Activated CD4-positive, alpha-beta T cell treated with anti-CD3 and anti-CD28 coated beads, Interleukin-2, amount 10 ng/mL, durations not matched to agents 7 days and 5 days (primary cell): ENCODE measurements around the gene FARP2. TPM values are rescaled to one million over a fixed set of nuclear protein-coding genes. Genes with fewer than 3 reads are reported as not detected.
A peak's percentile ranks its signal among the peaks of the same experiment; 100 is the strongest.
"Not testable (repeated sequence)": the region's sequence is repeated elsewhere in the genome, so short reads cannot be mapped to it uniquely, and the experiment has no call there.

Source experiments
- CTCF ChIA-PET: fragments of 350-600 bp; sonication (Branson Sonifier 250); formaldehyde crosslinking; loops from one replicate; lab custom pipeline; 2021; ENCODE audit warnings: antibody characterized with exemption; lab: Charles Lee
- POLR2A ChIA-PET: fragments of 350-600 bp; sonication (Branson Sonifier 250); formaldehyde crosslinking; loops from one replicate; lab custom pipeline; 2021; ENCODE audit warnings: antibody characterized with exemption; lab: Charles Lee
- DNase-seq: peaks from one replicate; pipeline ENCODE4 v3.0.0-alpha.2; 2020
- H3K27ac Mint-ChIP-seq: one replicate; pipeline ENCODE4 v1.8.0; 2021; ENCODE audit warnings: mild to moderate bottlenecking, moderate library complexity, mixed read lengths
- H3K27me3 Mint-ChIP-seq: one replicate; pipeline ENCODE4 v1.8.0; 2021; ENCODE audit warnings: mixed read lengths
- H3K36me3 Mint-ChIP-seq: one replicate; pipeline ENCODE4 v1.8.0; 2021; ENCODE audit warnings: low read depth, mixed read lengths
- H3K4me1 Mint-ChIP-seq: one replicate; pipeline ENCODE4 v1.8.0; 2021; ENCODE audit warnings: mixed read lengths
- H3K4me3 Mint-ChIP-seq: one replicate; pipeline ENCODE4 v1.8.0; 2021; ENCODE audit warnings: mild to moderate bottlenecking, moderate library complexity, mixed read lengths
- H3K9me3 Mint-ChIP-seq: one replicate; pipeline ENCODE4 v1.8.0; 2021; ENCODE audit warnings: mixed read lengths
- total RNA-seq, 2 experiments: library from RNA; stranded (reverse); gene quantifications; one replicate each; pipeline ENCODE4 v1.2.3, GENCODE V29; 2021

The FARP2 gene
- total RNA-seq, 2 experiments from 2014 or later, result 18.2 to 18.4 TPM

DNA sequence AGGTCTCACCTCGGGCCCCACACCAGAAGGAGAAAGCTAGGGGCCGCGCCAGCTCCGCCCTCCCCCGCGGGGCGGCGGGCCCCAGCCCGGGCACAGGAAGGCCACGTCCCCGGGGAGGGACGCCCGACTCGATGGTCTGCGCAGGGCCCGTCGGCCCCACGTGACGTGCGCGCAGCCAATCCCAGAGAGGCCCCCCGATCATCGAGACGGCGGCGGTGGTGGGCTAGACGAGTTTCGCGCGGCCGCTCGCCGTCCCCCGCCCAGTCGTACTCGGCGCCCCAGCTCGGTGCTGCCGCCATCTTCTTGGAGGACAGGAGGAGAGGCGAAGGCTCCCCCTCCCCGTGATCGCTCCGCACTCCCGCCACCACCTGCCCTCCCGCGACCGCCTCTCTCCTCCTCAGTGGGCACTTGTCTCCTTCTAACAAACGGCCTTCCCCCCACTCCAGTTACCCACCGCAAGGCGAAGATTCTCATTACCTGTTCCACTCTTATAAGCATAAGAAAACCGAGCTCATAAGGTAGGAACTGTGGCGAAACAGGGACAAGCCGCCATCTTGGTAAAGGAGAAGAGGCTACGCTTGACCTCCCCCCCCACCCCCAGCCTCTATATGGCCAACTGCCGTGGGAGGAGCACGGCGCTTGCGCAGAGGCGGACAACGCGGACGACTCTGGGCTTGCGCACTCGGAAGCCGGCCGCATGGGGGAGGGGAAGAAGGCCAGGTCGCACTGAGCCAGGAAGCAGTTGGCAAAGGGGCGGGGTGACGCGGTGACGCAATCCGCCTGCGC lies 40.8 kb upstream of the FARP2 start, which contains the start of gene HDLBP:
TSS of gene HDLBP (minus strand) at position 580 of the 786 bp plus-strand sequence. CDS start 48,803 bp downstream, outside the sequence.
- H3K27ac Mint-ChIP-seq, result peak within 1 kb of the TSS; percentile 98
- peaks cover 74% of the 10 kb centered on the region for H3K4me1 Mint-ChIP-seq
- ChIA-PET POLR2A (interaction anchor here (0.6 kb wide), 1 partner anchor 14 kb away, joined by 3 read pairs; no protein-coding TSS in a partner anchor), CTCF (interaction anchor here (1.0 to 1.8 kb wide), 4 partner anchors 12 to 21 kb away, joined by 3 to 6 read pairs (median 4); no protein-coding TSS in a partner anchor)
- DNase-seq, result peak; percentile 100
- H3K9me3 Mint-ChIP-seq, result no peaks in the 10 kb centered on the region
- H3K4me3 Mint-ChIP-seq, result peak within 1 kb of the TSS; percentile 89
- H3K36me3 Mint-ChIP-seq, result peaks cover 40% of the 10 kb centered on the region
- H3K27me3 Mint-ChIP-seq, result no peaks in the 10 kb centered on the region

DNA sequence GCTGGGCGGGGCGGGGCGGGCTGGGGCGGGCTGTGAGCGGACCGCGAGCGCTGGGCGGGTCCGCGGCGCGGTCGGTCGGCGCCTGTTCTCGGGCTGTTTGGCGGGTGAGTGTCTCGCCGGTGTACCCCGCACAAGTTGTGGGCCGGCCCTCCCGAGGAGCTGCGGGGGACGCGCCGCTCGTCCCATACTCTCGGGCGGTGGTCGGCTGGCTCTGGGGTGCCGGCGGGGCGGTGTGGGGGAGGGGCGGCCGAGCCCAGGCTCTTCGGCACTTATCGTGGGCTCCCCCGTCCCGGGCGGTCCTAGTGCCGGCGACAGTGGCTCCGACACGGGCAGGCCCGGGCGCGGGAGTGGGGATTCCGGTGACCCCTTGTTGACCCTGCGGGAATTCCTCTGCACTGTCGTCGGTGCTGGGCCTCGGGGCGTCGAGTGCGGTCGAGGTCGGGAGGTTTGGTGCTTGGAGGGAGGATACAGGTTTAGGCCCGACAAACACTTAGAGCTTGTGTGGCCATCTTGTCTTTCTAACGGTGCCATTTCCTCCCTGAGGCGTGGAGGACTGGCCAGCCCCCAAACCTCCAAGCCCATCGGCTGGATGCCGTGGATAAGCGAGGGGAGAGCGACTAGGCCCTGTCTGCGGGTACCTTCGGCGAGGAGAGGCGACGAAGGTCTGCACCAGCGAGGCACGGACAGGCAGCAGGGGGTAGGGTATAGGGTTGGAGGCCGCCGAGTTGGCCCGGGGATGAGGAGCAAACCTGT lies 40.0 kb upstream of the FARP2 start, which contains the start of gene SEPTIN2:
TSS of gene SEPTIN2 (plus strand) at position 47 of the 753 bp plus-strand sequence. CDS start 8,308 bp downstream, outside the sequence.
- ChIA-PET POLR2A (no interaction called here), CTCF (interaction anchor here (1.0 kb wide), 1 partner anchor 16 kb away, joined by 3 read pairs; no protein-coding TSS in a partner anchor)
- Mint-ChIP-seq H3K4me1 (peaks cover 74% of the 10 kb centered on the region), H3K4me3 (peak within 1 kb of the TSS; percentile 89), H3K27ac (peak within 1 kb of the TSS; percentile 98), H3K9me3 (no peaks in the 10 kb centered on the region), H3K27me3 (no peaks in the 10 kb centered on the region), H3K36me3 (peaks cover 41% of the 10 kb centered on the region)
- DNase-seq, result no peak

DNA sequence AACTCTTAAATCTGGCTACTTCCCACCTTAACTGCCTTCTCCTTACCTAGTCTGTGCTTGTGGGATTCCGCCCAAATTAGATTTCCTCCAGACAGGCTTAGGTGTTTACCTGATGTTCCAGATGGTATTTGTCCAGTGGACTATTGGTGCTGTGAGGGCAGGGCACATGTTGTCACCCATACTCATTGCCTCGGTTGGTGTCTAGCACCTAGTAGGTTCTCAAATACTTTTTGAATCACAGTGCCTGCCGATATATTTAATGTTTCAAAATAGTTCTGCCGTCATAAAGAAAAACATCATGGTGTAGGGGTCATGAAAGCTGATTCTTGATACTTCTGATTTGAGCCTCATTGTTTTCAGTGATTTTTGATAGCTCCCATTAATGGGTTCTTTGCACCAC lies 39.3 kb upstream of the FARP2 start:
- Mint-ChIP-seq H3K27me3 (no peaks in the 10 kb centered on the region), H3K4me1 (peaks cover 74% of the 10 kb centered on the region), H3K36me3 (peaks cover 49% of the 10 kb centered on the region), H3K4me3 (peak overlapping the region; percentile 89), H3K9me3 (no peaks in the 10 kb centered on the region), H3K27ac (peak overlapping the region; percentile 98)
- CTCF ChIA-PET, result interaction anchor here (1.0 kb wide), 1 partner anchor 15 kb away, joined by 3 read pairs; no protein-coding TSS in a partner anchor
- no peak for DNase-seq
- POLR2A ChIA-PET, result no interaction called here

DNA sequence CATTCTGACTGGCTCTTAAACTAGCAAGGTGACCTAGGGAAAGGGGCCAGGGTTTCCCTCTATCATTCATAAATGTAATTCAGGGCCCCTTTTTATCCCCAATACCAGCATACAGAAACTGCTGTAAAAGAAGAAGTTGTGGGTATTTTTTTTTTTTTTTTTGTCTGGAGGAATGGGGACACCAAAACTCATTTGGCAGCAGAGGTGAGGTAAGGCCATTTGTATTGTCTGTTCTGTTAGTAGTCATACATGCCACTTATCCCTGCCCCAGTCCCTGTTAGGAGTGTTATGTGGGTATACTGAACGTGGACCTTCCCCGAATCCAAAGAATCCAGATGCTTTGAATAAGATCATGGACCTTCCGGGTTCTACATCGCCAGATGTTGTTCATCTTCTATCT lies 38.7 kb upstream of the FARP2 start:
- Mint-ChIP-seq H3K4me1 (peaks cover 73% of the 10 kb centered on the region), H3K4me3 (peak overlapping the region; percentile 89), H3K27me3 (no peaks in the 10 kb centered on the region), H3K27ac (peak overlapping the region; percentile 98), H3K36me3 (peaks cover 50% of the 10 kb centered on the region), H3K9me3 (no peaks in the 10 kb centered on the region)
- DNase-seq, result no peak
- ChIA-PET POLR2A (no interaction called here), CTCF (no interaction called here)

DNA sequence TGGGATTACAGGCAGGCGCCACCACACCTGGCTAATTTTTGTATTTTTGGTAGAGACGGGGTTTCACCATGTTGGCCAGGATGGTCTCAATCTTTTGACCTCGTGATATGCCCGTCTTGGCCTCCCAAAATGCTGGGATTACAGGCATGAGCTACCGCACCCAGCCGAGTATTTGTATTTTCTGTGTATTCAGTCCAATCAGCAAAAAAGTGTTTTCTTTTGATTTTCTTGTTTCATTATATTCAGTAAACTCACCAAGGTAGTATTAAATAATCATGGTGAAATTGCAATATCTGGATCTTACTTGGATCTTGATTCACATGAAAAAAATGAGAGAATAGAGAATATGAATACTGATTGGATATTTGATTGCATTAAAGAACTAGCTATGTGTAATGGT lies 37.3 kb upstream of the FARP2 start:
- H3K36me3 Mint-ChIP-seq, result peaks cover 51% of the 10 kb centered on the region
- POLR2A ChIA-PET, H3K27ac Mint-ChIP-seq, H3K4me3 Mint-ChIP-seq, CTCF ChIA-PET, H3K27me3 Mint-ChIP-seq, DNase-seq, H3K9me3 Mint-ChIP-seq: not testable (repeated sequence)
- H3K4me1 Mint-ChIP-seq, result peaks cover 65% of the 10 kb centered on the region

DNA sequence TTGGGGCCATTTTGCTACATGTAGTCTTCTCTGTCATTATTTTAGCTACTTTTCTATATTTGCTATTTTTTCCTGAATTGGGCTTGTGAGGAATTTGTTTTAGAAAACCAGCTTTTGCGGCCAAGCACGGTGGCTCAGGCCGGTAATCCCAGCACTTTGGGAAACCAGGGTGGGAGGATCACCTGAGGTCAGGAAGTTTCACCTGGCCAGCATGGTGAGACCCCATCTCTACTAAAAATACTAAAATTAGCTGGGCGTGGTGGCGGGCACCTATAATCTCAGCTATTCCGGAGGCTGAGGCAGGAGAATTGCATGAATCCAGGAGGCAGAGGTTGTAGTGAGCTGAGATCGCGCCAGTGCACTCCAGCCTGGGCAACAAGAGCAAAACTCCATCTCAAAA lies 35.7 kb upstream of the FARP2 start:
- no peak overlapping the region for H3K4me3 Mint-ChIP-seq
- H3K9me3 Mint-ChIP-seq, result no peaks in the 10 kb centered on the region
- CTCF ChIA-PET, result no interaction called here
- peaks cover 61% of the 10 kb centered on the region for H3K36me3 Mint-ChIP-seq
- H3K27me3 Mint-ChIP-seq, result no peaks in the 10 kb centered on the region
- DNase-seq, result no peak
- peaks cover 62% of the 10 kb centered on the region for H3K4me1 Mint-ChIP-seq
- POLR2A ChIA-PET, result no interaction called here
- no peak overlapping the region for H3K27ac Mint-ChIP-seq

DNA sequence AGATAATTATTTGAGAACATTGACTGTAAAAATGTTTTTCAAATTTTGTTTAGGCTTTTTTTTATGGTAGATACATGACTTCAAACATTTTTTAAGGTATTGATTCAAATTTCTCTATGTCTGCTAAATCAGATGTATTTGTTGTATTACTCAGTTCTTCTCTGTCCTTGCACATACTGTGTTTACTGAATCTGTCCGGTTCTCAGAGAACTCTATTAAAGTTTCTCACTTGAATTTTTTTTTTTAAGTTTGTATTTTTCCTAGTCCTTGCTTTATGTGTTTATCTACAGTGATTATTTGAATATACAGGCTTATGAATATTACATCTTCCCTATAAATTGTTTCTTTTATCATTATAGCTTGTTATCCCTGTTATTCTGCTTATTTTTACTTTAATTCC lies 35.1 kb upstream of the FARP2 start:
- DNase-seq, result no peak
- Mint-ChIP-seq H3K4me3 (no peak overlapping the region), H3K4me1 (peaks cover 62% of the 10 kb centered on the region), H3K9me3 (no peaks in the 10 kb centered on the region), H3K27me3 (no peaks in the 10 kb centered on the region), H3K27ac (no peak overlapping the region), H3K36me3 (peaks cover 65% of the 10 kb centered on the region)
- CTCF ChIA-PET, result no interaction called here
- POLR2A ChIA-PET, result no interaction called here

DNA sequence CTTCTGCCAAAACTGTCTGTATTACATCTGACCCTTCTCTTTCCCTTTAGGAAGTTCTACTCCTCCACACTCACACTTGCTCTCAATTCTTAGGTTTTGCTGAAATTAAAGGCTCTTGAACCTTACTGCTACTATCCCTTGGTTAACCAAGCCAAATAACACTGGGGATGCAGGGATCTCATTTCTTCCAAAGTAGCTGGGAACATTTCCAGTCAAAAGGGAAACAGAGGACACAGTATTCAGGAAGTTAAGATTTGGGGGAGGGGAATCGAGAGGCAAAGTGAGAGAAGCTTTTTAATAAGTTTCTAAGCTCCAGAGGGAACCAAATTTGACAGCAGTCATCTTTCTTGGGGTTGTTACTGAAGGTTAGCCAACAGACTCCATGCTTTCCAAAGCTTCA lies 34.2 kb upstream of the FARP2 start:
- POLR2A ChIA-PET, result no interaction called here

DNA sequence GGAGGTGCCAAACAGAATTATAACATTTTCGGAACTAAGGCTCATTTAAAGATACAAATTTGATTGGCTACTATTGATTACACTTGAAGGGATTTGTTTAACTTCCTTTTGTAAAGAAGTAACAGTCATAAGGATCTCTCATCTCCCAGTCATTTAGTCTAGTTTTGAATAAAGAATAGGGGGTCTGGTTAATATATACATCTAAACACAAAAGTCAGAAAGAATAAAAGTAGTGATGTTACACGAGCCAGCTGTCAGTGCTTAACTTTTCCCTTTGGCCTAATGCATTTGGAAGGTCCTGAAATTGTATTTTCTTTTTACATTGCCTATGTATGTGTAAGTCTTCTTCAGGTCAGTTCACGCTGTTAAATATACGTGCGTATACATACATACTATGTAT lies 32.3 kb upstream of the FARP2 start:
- H3K36me3 Mint-ChIP-seq, result peaks cover 64% of the 10 kb centered on the region
- no peak overlapping the region for H3K27ac Mint-ChIP-seq
- peaks cover 43% of the 10 kb centered on the region for H3K4me1 Mint-ChIP-seq
- no peaks in the 10 kb centered on the region for H3K27me3 Mint-ChIP-seq
- CTCF ChIA-PET, result no interaction called here
- H3K9me3 Mint-ChIP-seq, result no peaks in the 10 kb centered on the region
- no peak overlapping the region for H3K4me3 Mint-ChIP-seq
- no peak for DNase-seq
- POLR2A ChIA-PET, result no interaction called here

More for the DNA sequence above, 34.2 kb upstream of the FARP2 start:
- Mint-ChIP-seq H3K27me3 (no peaks in the 10 kb centered on the region), H3K36me3 (peaks cover 63% of the 10 kb centered on the region), H3K9me3 (no peaks in the 10 kb centered on the region), H3K27ac (no peak overlapping the region), H3K4me3 (no peak overlapping the region), H3K4me1 (peaks cover 60% of the 10 kb centered on the region)
- CTCF ChIA-PET, result interaction anchor here (0.8 to 1.1 kb wide), 2 partner anchors 9 to 23 kb away, joined by 4 read pairs; no protein-coding TSS in a partner anchor
- DNase-seq, result no peak

DNA sequence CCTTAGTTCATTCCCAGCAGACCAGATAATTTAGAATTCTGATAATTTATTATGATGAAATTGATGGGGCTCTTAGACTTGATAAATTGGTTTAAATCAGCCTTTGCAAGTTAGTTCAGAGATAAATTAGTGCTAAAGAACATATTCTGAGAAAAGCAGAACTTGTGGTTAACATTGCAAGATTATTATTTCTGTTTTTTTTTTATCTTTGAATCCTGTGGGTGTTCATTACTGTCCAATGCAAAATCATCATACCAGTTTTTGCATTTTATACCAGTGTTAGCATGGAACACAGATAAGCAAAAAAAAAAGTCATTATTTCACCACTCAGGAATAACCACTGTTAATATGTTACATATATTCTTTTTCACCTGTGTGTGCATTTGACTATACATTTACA lies 31.3 kb upstream of the FARP2 start:
- H3K36me3 Mint-ChIP-seq, result peaks cover 61% of the 10 kb centered on the region
- POLR2A ChIA-PET, result no interaction called here
- H3K27me3 Mint-ChIP-seq, result no peaks in the 10 kb centered on the region
- no peaks in the 10 kb centered on the region for H3K9me3 Mint-ChIP-seq
- H3K4me1 Mint-ChIP-seq, result peaks cover 36% of the 10 kb centered on the region
- H3K27ac Mint-ChIP-seq, result no peak overlapping the region
- no peak for DNase-seq
- H3K4me3 Mint-ChIP-seq, result no peak overlapping the region
- CTCF ChIA-PET, result interaction anchor here (1.1 kb wide), 1 partner anchor 49 kb away, joined by 3 read pairs; no protein-coding TSS in a partner anchor

DNA sequence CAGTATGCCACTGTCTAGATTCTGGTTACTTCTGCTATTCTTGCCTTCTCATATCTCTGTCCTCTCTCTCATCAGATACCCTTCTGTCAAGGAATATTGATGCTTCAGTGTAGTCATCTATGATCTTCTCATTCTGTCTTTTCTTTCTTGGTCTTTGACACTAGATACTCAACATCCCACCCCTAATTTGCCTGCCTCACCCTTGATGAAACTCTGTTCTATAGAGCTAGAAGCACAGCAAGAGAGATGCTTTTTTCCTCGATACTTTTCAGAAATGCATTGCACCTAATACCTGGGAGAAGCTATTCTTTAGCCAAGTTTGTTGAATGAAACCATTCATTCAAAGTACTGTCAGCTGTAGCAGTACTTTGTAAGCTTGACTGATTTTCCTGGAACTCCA lies 30.8 kb upstream of the FARP2 start:
- ChIA-PET POLR2A (no interaction called here), CTCF (interaction anchor here (1.1 kb wide), 1 partner anchor 48 kb away, joined by 3 read pairs; no protein-coding TSS in a partner anchor)
- DNase-seq, result no peak
- no peak overlapping the region for H3K4me3 Mint-ChIP-seq
- H3K9me3 Mint-ChIP-seq, result no peaks in the 10 kb centered on the region
- no peaks in the 10 kb centered on the region for H3K27me3 Mint-ChIP-seq
- H3K4me1 Mint-ChIP-seq, result peaks cover 31% of the 10 kb centered on the region
- no peak overlapping the region for H3K27ac Mint-ChIP-seq
- H3K36me3 Mint-ChIP-seq, result peaks cover 59% of the 10 kb centered on the region

DNA sequence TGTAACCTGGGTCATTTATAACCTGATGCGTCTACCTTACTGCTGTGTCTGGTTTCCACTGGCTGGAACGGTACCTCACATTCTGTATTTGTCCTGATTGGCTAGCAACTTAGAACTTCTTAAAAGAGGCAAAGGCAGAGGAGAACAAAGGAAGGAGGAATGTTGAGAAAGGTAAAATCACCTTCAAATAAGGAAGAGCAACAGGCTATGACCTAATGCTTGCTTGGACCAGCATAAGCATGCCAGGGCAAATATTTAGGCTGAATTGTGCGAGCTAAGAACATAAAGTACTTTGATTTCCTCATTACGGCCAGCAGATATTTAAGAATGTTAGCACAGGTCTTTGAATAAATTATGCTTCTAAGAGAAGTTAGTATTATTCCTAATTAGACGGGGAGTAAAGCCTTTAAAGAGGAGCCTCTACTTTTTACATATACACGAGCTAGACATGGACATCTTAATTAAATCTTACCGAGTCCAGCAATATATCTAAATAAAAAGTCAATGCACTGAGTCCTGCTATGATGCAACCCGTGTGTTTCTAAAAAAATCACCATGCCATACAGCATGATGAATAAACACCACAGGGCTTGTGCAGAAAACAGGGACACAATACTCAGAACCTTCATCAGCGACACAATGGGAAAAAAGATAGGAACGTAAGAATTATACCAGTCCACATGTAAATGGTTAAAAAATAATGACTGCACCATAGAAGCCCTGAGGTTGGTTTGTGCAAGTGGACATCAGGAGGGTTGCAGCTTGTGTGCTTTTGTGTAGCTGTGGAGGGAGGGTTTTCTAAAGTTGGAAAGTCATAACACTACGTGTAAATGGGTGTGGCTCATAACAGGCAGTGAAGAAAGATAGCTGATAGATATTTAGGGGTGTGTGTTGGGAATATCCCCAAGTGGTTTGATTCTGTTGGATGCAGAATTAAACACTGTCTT lies 26.1 kb upstream of the FARP2 start:
- no peak for DNase-seq
- ChIA-PET CTCF (no interaction called here), POLR2A (interaction anchor here (0.6 kb wide), 1 partner anchor 15 kb away, joined by 3 read pairs; no protein-coding TSS in a partner anchor)
- Mint-ChIP-seq H3K27ac (no peak overlapping the region), H3K36me3 (peaks cover 52% of the 10 kb centered on the region), H3K27me3 (no peaks in the 10 kb centered on the region), H3K4me1 (peaks cover 14% of the 10 kb centered on the region), H3K4me3 (no peak overlapping the region), H3K9me3 (no peaks in the 10 kb centered on the region)
